ENCODE results near the gene WDR4. TPM values are rescaled to one million over a fixed set of nuclear protein-coding genes. Genes with fewer than 3 reads are reported as not detected.

The WDR4 gene
- total and polyA plus RNA-seq, 2 of the 13 experiments (the other 11 are each of a cell fraction or from before 2014, with no cell fraction given) = 11.3 to 14.4 TPM

- intact Hi-C loops (cut with micrococcal nuclease; ENCODE audit: unreplicated experiment) (loop anchor here (5.0 kb wide), 1 partner anchor 148 kb away; no protein-coding TSS in a partner anchor), in situ Hi-C loops (cut with HindIII; ENCODE audit: extremely low pct_ligation_motif_present, low pct_unique_long_range_greater_than_20kb) (no loop called here)
- CTCF ChIA-PET (ENCODE audit: low intra/inter-chr PET ratio, low total read pairs) = no interaction called here
- Histone ChIP-seq H4K20me1 (ENCODE audit: insufficient read depth, low read length) (0 out of 2 replicates have a peak, but pooled peaks cover 2% of the 10 kb centered on the region), H3K79me2 (ENCODE audit: insufficient read depth, low read length) (peaks cover 52% of the 10 kb centered on the region), H3K27me3 (ENCODE audit: control insufficient read depth in 1 of 2, insufficient read depth in 2 of 2, low read length in 2 of 2) (no peaks in the 10 kb centered on the region), H3K4me1 (ENCODE audit: insufficient read depth, low read length) (no peaks in the 10 kb centered on the region), H3K27ac (ENCODE audit: extremely low read length, insufficient read depth, low read length) (no peak overlapping the region), H3K4me3 (replicated peaks in 1 of 3; ENCODE audit: insufficient read depth in 1 of 3, low read depth in 2 of 3, low read length in 3 of 3) (no peak overlapping the region), H3K9me3 (ENCODE audit: low read length) (no peaks in the 10 kb centered on the region), H3K36me3 (replicated peaks in 1 of 2; ENCODE audit: control insufficient read depth in 1 of 2, insufficient read depth in 2 of 2, low read length in 2 of 2) (peaks cover 44 to 79% of the 10 kb centered on the region in 2 experiments), H2AFZ (ENCODE audit: low read length) (no peak overlapping the region), H3K4me2 (ENCODE audit: low read depth, low read length) (no peak overlapping the region), H3K9ac (ENCODE audit: insufficient read depth, low read depth, low read length) (no peak overlapping the region)
- WGBS (ENCODE audit: low lambda C conversion rate) = 88% methylated on average over 5 of the region's 14 CpGs
- peak; percentile 38 for ATAC-seq
- FAIRE-seq = no peak
- no peak for DNase-seq (ENCODE audit: low spot score)
- POLR2A ChIA-PET = no interaction called here
- TF ChIP-seq CTCF (CRISPR knock-in tag; IDR thresholded peaks at IDR 0.05) (peak; percentile 50), PHB2 (IDR thresholded peaks at IDR 0.05; ENCODE audit: partially characterized antibody) (no peak), STAG1 (CRISPR knock-in tag; IDR thresholded peaks at IDR 0.05) (peak; percentile 23; the same call in 1 of the 2 replicates)
- BruUV-seq (replicated peaks) = no TSS peak
Observed at GRCh38 chr21:42864286-42864685, 15.1 kb downstream of the WDR4 start.

- no peaks in the 10 kb centered on the region for H3K27me3 ChIP-seq (ENCODE audit: control insufficient read depth in 1 of 2, insufficient read depth in 2 of 2, low read length in 2 of 2)
- H3K36me3 ChIP-seq (replicated peaks in 1 of 2; ENCODE audit: control insufficient read depth in 1 of 2, insufficient read depth in 2 of 2, low read length in 2 of 2) = peaks cover 44 to 79% of the 10 kb centered on the region in 2 experiments
- ChIA-PET CTCF (ENCODE audit: low intra/inter-chr PET ratio, low total read pairs) (no interaction called here), POLR2A (no interaction called here)
- DNase-seq (ENCODE audit: low spot score) (no peak), ATAC-seq (no peak), FAIRE-seq (no peak)
- intact Hi-C loops (cut with micrococcal nuclease; ENCODE audit: unreplicated experiment) (loop anchor here (5.0 kb wide), 1 partner anchor 149 kb away; no protein-coding TSS in a partner anchor), in situ Hi-C loops (cut with HindIII; ENCODE audit: extremely low pct_ligation_motif_present, low pct_unique_long_range_greater_than_20kb) (no loop called here)
- no peaks in the 10 kb centered on the region for H3K4me1 ChIP-seq (ENCODE audit: insufficient read depth, low read length)
- H4K20me1 ChIP-seq (ENCODE audit: insufficient read depth, low read length) = 0 out of 2 replicates have a peak, but pooled peaks cover 2% of the 10 kb centered on the region
- no peak overlapping the region for H3K9ac ChIP-seq (ENCODE audit: insufficient read depth, low read depth, low read length)
- no peak overlapping the region for H2AFZ ChIP-seq (ENCODE audit: low read length)
- no peak overlapping the region for H3K4me3 ChIP-seq (replicated peaks in 1 of 3; ENCODE audit: insufficient read depth in 1 of 3, low read depth in 2 of 3, low read length in 3 of 3)
- TF ChIP-seq U2AF2 (IDR thresholded peaks at IDR 0.05; ENCODE audit: low read depth, low read length) (no peak), ZNF235 (CRISPR knock-in tag; IDR thresholded peaks at IDR 0.05; ENCODE audit: borderline replicate concordance) (no peak)
- BruUV-seq (replicated peaks) = no TSS peak
- no peak overlapping the region for H3K4me2 ChIP-seq (ENCODE audit: low read depth, low read length)
- WGBS (ENCODE audit: low lambda C conversion rate) = 88% methylated on average over 10 of the region's 13 CpGs
- peaks cover 44% of the 10 kb centered on the region for H3K79me2 ChIP-seq (ENCODE audit: insufficient read depth, low read length)
- no peaks in the 10 kb centered on the region for H3K9me3 ChIP-seq (ENCODE audit: low read length)
- no peak overlapping the region for H3K27ac ChIP-seq (ENCODE audit: extremely low read length, insufficient read depth, low read length)
Observed at GRCh38 chr21:42863504-42863870, 15.9 kb downstream of the WDR4 start.

Data from HepG2 (cell line).